Gastrocnemius medialis (tissue), 4 donors: ENCODE data around the gene PLCG1.

Experiments used
- POLR2A ChIP-seq, 2 donors: fragments of 450-650 bp; IDR thresholded peaks; one replicate each; pipeline ENCODE4 v1.6.1; 2017; ENCODE audit warnings: antibody characterized with exemption in 2 of 2, mild to moderate bottlenecking in 2 of 2, moderate library complexity in 2 of 2
- TF ChIP-seq, protein P1 (sequence below), 5 experiments: fragments of 450-650 bp in 3 of 5; fragments of 200-600 bp in 2 of 5; sonication (generic) in 2 of 5; IDR thresholded peaks in 4 of 5; conservative IDR thresholded peaks in 1 of 5; 1 replicate in 4 of 5; 2 replicates in 1 of 5; pipeline ENCODE4 v1.5.1; 2016 to 2019; ENCODE audit warnings: antibody characterized with exemption in 5 of 5, mild to moderate bottlenecking in 3 of 5, moderate library complexity in 3 of 5

DNA sequence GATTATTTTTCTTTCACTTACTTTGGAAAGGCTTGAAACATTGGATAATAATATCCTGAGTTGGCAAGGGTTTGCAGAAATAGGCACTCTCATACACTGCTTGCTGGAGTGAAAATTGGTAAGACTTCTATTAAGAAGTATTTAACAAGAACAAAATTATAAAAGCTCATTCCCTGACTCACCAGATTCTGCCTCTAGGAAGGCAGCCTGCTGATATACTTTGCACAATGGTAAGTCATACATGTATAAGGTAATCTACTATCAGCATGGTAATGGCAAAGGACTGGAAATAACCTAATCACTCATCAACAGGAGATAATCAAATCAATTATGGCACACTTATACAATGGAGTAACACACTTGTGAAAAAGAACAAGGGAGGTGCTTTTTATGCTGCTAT is 85.8 kb downstream of the PLCG1 start:
- TF ChIP-seq, protein P1, sequence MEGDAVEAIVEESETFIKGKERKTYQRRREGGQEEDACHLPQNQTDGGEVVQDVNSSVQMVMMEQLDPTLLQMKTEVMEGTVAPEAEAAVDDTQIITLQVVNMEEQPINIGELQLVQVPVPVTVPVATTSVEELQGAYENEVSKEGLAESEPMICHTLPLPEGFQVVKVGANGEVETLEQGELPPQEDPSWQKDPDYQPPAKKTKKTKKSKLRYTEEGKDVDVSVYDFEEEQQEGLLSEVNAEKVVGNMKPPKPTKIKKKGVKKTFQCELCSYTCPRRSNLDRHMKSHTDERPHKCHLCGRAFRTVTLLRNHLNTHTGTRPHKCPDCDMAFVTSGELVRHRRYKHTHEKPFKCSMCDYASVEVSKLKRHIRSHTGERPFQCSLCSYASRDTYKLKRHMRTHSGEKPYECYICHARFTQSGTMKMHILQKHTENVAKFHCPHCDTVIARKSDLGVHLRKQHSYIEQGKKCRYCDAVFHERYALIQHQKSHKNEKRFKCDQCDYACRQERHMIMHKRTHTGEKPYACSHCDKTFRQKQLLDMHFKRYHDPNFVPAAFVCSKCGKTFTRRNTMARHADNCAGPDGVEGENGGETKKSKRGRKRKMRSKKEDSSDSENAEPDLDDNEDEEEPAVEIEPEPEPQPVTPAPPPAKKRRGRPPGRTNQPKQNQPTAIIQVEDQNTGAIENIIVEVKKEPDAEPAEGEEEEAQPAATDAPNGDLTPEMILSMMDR (IDR thresholded peaks at IDR 0.05 in 4 of 5, conservative IDR thresholded peaks at IDR 0.05 in 1 of 5) = no peak
- no peak for TF ChIP-seq POLR2A (IDR thresholded peaks at IDR 0.05)
